ENCODE data around the gene TRIM29.

Gene TRIM29

DNA sequence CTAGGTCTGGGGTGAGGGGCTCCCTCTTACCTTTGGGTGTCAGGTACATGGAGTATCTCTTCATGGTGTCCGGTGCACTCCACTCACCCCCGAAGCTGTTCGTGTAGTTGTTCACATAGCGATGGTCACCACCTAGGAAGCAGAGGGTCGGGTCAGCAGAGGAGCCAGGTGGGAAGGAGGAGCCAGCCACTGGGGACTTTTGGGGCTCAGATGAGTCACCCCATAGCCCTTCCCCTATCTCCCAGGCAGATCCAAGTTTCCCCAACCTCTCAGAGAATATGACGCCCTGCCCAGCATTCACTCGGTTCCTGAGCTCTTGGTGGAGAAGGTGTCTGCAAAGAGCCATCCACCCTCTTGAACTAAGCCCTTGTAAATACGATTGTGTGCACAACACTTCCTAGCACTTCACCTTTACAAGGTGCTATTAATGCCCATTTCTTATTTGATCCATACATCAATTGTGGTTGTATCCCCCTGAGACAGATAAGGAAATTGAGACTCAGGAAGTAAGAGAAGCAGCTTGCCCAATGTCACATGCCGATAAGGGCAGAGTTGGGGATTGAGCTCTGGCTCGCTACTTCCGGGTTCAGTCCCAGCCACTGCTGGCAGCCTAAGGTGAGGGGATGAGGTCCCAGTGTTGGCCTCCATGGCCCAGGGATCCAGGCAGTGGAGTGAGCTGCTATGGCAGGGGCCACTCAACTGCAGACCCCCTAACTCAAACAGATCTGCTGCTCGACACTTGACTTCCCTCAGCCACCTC lies 14.8 kb downstream of the TRIM29 start:
- DNase-seq (ENCODE audit: low spot score): no peak

DNA sequence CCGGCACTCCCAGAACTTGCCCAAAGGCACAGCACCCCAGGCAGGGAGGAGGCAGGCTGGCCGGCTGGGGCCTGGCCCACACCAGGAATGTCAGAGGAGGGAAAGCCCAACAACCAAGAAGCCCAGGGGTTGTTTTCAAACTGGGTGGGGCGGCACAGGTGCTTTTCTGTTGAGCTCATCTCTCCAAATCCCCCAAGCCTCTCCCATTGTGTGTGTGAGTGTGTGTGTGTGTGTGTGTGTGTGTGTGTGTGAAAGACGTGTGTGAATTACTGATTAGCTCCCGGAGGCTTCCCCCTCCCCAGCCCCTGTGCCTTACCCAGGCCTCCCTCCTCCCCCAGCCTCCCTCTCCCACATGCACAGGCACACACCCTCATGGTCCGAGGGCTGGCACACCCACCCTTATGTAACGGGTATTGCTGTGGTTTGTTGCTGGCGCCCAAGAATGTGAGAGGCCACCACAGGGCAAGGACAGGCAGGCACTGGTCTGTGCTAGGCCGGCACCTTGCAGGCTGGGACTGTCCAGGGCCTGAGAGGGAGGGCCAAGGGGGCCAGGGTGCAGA lies 15.9 kb downstream of the TRIM29 start:
- DNase-seq (ENCODE audit: low spot score): no peak

DNA sequence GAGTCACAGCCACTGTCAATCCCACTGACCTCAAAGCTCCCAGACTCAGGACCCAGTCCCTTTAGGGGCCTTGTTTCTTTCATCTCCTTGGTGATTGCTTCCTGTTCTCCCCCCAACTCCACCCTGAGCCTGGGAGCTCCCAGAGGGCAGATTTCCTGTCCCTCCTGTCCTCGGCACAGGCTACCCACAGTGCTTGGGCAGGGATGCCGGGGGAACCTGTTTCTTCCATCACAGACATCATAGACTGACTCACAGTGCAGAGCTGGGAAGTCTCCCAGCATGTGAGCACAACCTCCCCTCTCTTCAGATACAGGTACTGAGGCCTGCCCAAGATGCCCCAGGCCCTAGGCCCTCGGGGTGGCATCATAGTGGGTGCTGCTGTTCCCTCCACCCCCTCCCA lies 16.6 kb downstream of the TRIM29 start:
- DNase-seq (ENCODE audit: low spot score): no peak

DNA sequence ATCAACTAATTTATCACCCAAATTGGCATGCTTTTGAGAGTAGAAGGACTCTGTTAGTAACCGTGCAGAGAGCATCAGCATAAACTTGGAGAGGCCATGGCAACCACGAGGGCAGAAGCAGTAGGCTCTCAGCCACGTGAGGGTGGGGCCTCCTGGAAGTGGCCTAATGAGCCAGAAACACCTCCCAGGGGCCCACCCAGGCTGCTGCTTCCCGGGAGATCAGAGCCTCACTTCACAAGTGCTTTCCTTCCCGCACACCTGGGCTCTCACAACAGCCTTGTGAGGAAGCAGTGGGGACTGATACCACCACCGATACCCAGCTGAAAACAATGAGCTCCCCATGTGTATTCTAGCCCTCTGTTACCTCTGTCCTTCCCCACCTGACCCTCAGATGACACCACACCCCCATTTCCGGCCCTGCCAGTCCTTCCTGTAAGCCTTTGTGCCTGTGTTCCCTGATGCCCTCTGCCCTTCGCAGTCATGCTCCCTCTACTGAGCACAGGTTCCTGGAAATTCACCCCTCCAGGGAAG lies 17.0 kb downstream of the TRIM29 start:
- no peak for DNase-seq (ENCODE audit: low spot score)

DNA sequence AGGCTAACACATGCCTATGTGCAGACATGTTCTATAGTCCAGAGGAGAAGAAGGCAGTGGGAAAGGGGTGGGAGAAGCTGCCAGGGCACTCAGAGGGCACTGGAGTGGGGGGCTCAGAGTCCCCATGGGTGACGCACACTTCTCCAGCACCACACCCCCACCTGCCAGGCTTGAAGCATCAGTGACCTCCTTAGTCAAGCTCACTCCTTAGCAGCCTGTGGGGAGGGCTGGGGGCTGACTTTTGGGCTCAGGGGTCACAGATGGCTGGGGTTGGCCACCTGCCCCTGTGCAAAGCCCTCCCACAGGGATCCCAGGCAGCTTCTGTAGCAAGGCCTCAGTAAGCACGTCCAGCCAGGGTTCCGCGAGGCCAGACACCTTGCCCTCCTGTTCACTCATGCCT lies 18.8 kb downstream of the TRIM29 start:
- DNase-seq (ENCODE audit: low spot score): no peak

DNA sequence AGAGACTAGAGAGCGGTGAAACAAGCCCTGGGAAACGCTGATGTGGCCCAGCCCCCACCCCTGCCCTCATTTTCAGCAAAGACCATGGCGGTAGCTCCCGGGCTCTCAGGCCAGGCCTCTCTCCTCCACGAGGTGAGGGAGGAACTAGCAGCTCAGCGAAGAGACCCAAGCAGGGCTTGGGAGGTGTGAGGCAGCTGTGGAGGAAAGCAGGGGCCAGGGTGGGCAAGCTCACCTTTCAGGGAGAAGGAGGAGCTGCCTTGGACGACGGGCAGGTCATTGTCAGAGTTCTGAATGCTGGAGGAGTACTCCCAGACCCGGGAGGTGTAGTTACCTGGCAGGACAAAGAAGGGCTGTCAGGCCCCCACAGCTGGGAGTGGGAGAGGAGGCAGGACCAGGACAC lies 19.9 kb downstream of the TRIM29 start:
- no peak for DNase-seq (ENCODE audit: low spot score)

DNA sequence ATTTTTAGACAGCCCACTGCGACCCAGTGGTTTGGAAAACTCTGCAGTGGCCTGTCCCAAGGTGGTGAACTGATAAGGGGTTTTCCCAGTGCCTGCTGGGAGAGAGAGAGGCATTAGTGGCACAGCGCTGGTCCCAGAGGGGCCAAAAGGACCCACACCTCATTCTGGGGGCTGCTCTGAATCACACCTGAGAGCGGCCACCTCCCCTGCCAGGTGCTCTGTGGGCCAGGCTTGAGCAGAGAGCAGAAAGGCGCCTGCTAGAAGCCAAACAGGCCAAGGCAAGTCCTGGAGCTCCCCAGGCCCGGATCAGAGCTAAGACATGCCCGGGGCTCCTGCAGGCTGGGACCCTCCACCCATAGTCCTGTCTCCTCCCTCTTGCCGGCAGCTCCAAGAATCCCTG lies 20.9 kb downstream of the TRIM29 start:
- DNase-seq (ENCODE audit: low spot score): no peak

DNA sequence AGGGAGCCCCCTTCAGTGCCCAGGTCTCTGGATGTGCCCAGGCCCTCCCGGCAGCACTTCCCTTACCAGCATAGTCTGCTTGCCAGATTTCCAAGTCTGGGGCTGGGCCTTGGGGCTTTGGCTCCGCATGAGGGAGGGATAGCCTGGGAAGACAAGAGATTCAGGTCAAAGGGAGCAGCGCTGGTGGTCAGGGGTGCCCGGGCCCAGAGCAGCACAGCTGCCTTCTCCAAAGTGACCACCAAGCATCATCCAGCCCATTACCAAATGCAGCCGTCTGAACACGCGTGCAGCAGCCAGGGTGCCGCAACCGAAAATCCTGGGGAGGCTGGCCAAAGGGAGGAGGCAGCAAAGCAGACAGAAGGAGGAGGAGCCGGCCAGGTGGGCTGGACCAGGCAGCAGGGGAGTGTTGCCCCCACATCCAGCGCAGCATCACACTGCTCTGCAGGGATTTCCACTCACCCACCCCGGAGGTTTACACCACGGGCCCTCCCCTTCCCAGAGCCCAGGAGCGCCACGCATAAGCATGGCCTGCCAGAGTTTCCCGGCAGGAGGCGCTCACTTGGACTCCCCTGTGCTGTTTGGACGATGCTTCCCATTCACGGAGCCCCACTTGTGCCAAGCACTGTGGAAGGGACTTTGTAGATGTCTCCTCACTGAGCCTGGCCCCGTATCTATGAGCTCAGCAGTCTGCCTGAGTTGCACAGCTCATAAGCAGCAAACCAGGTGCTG lies 22.5 kb downstream of the TRIM29 start:
- DNase-seq (ENCODE audit: low spot score): no peak

DNA sequence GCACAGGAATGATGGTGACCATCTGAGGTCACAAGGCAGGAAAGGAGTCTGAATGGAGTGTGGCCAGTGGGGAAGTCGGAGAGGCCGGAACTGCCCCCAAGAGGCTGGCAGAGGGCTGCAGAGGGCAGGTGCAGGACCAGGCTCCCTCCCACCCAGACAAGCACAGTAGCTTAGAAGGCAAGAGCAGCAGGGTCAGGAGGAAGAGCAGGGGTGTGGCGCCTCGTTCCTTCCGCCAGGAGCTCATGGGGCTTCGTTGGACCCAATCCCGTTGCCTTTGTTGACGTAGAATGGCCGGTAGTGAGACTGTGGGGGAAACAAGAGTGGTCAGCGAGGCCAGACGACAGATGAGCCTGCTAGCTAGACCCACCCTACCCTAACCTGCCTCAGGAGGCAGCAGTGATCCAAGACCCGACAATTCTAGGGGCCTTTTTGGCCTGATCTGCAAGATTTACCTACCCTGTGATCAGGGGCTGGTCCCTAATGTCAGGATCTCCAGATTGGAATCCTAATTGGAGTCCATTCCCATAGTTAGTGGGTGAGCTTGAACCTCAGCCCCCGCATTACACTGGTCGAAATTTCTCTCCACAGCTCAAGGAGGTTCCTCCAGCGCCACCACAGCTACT lies 25.6 kb downstream of the TRIM29 start:
- DNase-seq (ENCODE audit: low spot score): no peak

DNA sequence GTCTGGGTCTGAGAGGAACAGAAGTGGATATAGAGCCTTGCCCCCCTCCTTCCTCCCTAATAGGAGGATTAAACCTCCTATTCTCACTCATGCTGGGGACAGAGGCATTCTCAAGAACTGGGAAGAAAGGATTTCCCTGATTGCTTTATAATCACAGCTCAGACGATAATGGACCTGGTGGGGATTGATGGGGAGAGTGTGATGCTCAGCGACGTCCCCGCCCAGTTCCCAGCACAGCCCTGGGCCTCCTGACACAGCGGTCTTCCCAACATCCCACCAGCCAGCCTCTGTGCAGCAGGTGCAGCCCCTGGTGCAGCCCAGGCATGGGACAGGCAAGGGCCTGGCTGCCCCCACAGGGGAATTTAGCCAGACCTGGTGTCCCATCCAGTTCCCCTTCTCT lies 28.4 kb downstream of the TRIM29 start:
- DNase-seq (ENCODE audit: low spot score): no peak

DNA sequence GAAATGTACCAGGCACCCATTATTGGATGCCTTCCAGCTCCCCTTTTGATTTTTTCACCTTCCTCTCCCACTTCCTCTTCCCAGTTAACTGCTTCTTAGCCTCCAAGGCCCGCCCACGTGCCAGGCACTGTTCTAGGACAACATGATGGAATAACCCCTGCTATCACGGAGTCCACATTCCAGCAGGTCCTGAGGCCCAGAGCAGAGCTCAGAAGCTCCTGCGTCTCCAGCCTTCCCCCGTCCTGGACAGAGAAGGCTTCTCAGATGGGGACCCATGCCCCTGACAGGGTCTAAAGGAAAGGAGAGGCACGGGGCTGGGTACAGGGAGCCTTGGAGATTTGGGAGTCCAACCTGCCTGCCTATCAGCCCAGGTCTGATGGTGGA lies 29.1 kb downstream of the TRIM29 start:
- DNase-seq (ENCODE audit: low spot score): no peak

DNA sequence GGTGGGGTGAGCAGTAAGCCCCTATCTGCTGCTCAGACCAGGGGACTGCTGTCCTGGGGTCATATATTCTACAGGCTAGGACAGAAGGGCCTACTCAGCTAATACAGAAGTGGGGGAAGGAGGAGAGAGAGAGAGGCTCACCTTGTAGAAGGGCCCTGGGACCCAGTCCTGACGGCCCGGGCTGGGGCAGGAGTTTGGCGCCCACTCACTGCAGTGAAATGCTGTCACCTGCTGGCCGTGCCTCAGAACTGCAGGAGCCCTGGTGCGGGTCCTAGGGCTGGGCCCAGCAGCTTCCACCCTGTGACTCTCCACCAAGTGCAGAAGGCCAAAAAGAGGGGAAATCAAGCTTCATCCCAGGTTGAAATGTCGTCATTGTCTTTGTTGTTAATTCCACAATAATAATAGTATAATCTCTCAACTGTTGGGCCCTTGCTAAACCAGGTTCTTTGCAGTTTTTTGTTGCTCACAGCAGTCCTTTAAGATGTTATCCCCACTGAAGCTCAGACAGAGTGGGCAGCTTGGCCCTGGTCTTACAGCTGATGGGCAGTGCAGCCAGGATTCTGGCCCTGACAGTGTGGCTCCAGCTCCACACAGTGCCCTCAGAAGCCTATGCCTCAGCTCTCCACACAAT lies 29.6 kb downstream of the TRIM29 start:
- DNase-seq (ENCODE audit: low spot score): peak; percentile 85

DNA sequence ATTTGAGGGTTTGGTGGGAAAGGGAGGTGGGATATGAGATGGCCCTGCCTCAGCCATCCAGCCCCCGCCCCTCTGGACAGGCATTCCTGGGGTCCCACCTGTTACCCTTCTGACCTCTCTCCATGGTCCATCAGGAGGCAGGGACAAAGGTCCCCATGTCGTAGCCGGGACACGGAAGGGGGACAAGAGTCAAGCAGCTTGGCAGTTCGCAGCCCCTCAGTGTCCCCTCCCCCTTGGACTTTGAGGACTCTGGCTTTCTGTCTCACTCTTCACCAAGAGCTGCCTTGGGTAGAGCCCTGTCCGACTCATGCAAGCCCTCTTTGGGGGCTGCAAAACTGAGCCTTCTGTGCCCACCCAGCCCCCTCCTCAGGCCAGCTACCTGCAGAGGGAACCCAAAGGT lies 30.2 kb downstream of the TRIM29 start:
- DNase-seq (ENCODE audit: low spot score): no peak

DNA sequence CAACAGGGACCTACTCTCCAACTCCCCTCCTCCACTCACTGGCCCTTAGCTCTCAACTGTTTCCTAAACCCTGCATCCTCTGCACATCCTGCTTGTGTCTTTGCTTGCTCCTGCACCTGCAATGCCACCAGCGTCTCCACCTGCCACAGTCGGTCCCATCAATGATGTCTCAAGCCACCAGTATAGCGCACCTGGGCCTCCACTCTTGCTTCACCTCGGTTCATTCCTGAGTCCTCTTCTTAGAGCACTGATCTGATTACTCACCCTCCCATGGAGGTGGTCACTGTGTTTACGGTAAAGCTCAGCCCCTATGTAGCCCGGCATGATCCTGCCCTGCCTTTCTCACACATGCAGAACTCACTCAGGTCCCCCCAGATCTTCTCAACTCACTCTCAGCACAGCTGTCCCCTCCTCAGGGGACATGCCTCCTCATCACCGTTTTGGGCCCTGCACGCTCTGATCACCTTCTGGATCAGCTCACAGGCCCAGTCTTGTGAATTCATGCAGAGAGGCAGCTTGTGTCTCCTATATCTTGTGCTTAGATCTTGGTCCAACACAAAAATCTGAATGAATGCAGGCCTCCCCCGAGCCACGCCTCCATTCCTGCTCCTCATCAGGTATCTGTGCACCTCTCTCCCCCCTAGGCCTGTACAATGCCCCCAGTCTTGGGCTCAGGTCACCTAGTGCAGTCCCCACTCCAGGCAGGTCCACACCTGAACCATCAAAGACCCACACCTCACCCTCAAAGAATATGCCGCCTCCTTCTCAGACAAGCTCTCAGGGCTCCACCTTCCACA lies 31.4 kb downstream of the TRIM29 start:
- no peak for DNase-seq (ENCODE audit: low spot score)

DNA sequence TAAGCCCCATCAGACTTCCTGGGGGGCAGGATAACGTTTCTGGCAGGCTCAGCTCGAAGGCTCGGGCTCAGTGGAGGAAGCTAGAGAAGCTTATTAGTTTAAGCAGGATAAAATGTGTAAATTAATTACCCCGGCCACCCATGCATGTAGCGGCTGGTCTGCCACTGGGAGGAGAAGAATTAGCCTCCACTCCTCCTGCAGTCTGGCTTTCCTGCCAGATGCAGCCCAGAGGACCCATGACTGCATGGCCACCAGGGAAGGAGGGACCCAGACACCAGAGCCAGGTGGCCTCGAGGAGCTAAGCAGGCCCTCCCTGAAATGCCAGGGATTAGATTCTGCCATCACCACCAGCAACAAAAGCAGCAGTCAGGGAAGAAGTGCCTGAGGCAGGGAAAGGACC lies 32.3 kb downstream of the TRIM29 start:
- DNase-seq (ENCODE audit: low spot score): no peak

DNA sequence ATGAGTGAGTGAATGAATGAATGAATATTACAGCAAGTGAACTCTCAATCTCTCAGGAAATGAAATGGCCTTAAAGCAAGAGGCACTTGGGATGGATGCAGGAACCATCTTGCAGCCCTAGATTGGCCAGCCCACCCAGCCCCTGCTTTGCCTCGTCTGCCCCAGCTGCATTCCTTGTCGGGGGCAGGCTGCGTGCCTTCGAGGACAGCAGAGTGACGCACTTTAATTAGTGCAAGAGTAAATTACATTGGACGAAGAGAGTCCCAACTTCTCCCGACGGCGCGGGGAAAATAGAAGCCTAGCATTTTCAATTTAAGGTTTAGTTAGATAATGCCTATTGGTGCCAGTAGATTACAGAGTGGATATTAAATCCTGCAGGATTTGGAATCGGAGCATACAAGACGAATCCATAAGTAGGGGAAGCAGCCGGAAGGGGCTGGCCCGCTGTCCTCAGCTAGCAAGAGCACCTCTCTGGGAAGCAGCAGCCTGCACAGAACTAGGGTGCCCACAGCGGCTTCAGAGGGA lies 33.8 kb downstream of the TRIM29 start:
- no peak for DNase-seq (ENCODE audit: low spot score)

DNA sequence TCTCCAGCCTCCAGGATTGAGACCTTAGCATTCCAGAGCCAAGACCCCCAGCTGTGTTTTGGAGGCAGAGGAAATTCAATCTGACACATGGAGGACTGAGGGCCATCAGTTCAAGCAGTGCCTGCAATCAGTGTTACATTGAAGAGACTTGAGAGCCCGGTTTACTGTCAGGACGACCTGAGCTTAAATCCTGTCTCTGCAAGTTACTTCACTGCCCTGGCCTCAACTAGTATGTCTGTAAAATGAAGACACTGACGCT lies 35.1 kb downstream of the TRIM29 start:
- DNase-seq (ENCODE audit: low spot score): no peak

DNA sequence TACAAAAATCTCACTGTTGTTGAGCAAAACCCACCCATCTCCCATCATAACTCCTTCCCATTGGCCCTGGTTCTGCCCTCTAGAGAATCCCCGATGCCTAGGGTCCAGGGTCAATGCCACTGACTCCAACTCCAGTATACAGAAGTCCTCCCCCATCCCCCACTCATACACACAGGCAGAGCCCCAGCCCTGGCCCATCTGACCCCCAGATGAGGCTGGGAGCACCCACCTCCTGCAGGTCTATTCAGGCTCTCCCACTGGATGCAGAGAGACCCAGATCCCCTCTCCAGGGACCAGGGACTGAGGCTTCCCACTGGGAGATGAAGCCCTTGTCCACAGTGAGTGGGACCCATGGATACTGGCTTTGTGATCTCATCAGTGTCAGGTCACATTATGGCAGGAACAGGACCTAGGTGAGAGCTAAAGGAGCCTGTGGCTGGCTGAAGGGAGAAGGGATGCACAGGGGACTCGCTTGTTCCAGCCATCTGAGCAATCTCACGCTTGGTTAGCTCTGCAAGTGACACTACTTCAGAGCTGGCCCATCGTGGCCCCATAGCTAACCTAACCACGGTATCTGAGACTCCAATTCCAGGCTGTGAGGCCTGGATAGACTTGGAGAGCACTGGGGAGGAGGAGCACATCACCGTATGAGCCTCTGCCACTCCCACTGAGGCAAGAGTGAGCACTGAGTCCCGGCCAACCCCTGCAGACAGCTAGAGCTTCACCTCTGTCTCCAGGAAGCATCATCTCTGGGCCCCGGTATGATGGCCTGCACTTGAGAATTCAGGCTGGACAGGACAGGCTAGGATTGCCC lies 35.7 kb downstream of the TRIM29 start:
- no peak for DNase-seq (ENCODE audit: low spot score)

DNA sequence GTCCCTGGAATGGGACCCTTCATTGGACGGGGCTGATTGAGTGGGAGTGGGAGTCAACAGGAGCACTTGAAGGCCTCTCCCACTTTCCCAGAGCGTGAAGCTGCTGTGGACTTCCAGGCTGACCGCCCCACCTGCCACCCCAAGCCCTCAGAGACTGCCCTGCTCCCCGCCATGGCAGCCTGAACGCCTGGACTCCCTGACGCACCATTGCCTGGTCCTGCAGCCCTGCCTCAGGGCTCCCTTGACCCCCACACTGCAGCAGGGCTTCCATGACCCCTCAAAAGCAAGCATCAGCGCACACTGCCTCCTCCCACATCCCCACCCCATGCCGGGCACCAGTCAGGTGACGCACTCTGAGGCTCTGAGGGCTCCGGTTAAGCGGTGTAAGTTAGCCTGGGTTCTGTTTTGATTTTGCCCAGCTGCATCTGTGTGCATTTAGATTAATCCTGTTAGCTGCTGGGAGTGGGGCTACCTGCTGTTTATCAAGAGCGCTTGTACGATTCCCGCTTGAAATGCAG lies 39.4 kb downstream of the TRIM29 start:
- DNase-seq (ENCODE audit: low spot score): no peak

DNA sequence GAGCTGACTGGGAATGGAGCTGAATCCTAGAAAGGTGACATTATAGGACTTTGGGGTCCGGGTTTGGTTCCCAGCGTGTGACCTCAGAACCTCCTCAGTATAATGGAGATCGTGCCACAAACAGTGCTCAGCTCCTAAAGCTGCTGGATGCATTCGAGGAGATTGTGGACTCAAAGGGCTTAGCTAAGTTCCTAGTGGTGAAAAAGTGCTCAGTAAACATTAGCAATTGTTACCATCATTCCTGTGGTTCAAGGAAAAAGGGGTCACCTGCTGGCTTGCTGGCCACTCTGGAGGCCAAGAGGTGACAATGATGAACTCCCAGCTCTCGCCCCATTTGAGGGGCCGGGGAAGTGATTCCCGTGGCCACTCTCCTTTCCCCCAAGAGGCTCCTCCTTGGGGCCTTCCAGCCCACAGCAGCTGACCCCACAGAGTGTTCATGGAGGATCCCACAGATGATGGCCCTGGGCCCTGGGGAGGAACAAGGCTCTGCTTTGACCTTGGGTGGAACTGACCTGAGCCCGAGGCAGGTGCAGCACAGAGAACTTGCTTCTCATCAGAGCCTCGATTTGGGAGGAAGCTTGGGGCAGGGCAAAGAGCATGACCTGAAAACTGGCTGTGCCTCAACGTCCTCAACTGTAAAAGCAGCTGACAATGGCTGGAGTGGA lies 40.1 kb downstream of the TRIM29 start:
- DNase-seq (ENCODE audit: low spot score): no peak

Data from germinal center (tissue), 1 donor.